ENCODE measurements around the gene RCC2.
"Not testable (repeated sequence)": the region's sequence is repeated elsewhere in the genome, so short reads cannot be mapped to it uniquely, and the experiment has no call there.

Gene RCC2

DNA sequence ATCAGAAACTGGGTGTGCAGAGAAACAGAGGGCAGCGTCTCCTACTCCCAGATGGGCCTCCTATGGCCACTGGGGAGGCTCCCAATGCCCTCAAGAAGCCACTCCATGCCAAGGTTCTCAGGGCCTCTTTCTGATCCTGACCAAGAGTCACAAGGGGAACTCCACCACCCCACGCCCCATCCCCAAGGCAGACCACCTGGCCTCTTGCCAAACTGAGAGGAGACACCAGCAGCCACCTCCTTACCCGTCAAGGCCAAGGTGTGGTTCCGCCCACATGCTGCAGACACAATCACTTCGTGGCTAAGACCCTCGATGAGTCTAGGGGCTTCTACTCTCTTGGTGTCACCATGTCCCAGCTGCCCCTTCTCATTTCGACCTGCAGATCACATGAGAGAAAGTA, 17.0 kb downstream of the RCC2 start:
- in situ Hi-C loops (cut with MboI; ENCODE audit: low sequenced_read_pairs) = no loop called here

DNA sequence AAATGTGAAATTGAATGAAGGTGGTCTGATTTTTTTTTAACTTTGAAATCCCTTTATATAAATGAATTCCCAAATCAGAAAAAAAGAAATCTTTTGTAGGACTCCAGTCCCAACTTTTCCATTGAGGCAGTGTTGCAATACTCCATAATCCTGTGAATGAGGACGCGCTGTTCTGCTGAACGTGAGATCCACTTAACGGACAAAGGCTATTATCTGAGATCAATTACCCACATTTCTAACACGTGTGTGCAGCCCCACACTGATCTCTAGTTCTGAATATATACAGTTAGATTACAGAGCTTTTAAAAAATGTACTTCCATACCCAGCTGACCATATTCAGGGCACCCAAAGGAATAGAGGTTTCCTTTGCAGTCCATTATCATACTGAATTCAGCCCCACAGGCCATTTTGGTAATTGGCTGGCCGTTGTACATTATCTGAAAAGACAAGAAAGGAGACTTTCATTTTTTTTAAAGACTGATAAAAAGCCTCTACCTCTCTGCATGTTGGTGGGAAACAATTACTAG, 19.0 kb downstream of the RCC2 start:
- in situ Hi-C loops (cut with MboI; ENCODE audit: low sequenced_read_pairs) = no loop called here

DNA sequence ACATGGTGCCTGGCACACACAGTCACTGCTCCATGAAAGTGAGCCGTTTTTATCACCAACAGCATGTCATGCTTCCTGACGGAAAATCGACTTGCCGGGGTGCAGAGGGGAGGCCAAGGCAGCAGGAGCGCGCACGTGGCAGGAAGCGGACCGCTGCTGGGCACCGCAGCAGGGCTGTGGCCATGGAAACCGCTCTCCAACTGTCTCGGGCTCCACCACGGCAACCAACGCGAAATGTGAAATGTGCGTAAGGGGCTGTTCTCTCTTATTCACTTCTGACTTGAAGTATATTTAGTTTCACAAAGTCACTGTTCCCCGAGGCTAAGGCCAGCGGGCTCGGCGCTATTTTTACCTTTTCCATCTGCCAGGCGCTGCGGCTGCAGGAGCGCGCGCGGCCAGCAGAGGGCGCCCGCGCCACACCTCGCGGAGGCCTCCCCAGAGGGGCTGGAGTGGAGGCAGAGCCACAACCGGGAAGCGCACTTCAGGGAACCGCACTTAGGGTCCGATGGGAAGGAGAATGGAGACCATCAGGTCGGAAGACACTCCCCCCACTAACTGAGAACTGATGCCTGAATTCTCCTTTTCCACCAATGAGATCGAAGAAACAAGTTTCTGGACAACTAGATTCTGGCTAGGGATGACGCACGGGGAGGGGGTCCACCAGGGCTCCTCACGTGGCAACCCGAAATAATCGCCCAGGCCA, 19.7 kb downstream of the RCC2 start:
- in situ Hi-C loops (cut with MboI; ENCODE audit: low sequenced_read_pairs) = no loop called here

DNA sequence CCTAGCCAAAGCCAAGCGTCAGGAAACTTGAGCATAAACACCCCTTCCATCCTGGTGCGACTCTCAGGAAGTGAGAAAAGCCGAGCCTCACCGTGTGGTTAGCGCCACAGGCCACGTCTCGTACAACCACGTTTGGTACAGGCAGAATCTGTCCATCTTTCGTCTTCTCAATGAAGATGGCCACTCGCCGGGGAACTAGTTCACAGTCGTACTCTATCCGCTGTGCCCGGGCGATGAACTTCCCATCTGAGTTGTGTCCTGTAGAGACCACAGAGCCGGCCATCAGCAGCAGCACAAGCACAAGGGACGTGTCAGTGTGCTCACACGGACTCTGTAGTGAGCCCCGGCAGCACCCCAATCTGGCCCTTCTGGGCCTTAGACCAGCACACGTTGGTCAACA, 23.1 kb downstream of the RCC2 start:
- in situ Hi-C loops (cut with MboI; ENCODE audit: low sequenced_read_pairs) = no loop called here

DNA sequence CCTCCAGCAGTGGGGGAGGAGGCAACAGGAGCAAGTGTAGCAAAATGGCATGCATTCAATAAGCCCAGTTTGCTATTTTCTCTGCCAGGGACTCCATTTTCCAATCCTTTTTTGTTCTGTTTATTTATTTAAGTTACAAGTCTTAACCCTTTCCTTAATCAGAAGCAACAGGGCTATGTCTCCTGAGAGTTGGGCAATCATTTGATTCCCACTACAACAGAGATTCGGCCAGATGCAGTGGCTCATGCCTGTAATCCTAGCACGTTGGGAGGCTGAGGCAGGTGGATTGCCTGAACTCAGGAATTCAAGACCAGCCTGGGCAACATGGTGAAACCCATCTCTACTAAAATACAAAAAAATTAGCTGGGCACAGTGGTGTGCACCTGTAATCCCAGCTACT, 25.5 kb downstream of the RCC2 start:
- in situ Hi-C loops (cut with MboI; ENCODE audit: low sequenced_read_pairs) = no loop called here

DNA sequence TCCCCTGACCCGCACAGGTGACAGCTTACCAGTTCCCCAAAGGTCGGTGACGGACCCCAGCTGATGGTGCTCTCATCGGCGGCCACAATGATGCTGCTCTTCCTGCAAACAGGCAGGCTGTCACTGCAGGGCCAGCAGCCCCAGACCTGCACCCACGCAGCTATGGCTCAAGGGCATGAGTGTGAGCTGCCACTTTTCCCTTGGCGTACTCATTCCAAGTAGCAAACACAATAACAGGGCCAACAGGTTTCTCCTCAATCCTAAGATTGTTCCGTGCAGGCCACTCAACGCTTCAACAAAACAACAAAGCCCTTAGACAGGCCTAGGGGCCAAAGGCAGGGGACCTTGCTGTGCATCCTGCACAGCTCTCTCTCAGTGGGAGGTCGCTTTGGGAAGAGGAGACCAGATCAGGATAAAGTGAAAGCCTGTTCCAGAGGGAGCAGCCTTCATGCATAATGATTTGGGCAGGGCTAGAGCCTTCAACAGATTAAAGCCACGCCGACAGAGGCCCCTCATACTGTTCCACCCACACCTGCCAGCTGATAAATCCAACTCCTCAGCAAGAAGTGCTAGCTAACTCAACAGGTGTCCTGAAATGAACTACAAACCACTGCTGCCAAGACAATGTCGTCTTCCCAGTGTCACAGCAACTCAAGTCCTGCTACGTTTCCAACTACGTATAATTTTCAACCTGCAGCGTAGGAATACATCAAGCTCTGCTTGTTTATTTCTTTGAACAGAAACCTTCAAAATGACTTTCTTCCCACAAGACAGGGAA, 27.2 kb downstream of the RCC2 start:
- in situ Hi-C loops (cut with MboI; ENCODE audit: low sequenced_read_pairs) = no loop called here

DNA sequence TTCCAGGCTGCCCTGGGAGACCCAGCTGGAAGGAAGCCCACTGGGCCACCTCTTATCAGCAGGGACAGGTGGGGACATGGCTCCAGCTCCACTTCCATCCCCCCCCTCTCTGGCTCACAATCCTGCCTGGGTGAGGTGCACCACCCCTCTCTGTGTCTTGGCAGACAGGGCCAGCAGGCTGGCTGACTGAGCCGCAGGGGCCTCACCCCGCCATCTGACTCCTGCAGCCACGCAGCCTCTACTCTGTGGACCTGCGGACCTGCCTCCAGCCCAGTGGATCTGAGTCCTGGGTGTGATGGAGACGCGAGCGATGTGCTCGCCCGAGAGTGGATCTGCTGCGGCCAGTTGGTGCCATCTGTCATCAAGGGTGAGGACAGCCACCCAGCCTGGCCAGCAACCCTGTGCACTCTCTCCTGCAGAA, 30.1 kb downstream of the RCC2 start:
- in situ Hi-C loops (cut with MboI; ENCODE audit: low sequenced_read_pairs) = no loop called here

DNA sequence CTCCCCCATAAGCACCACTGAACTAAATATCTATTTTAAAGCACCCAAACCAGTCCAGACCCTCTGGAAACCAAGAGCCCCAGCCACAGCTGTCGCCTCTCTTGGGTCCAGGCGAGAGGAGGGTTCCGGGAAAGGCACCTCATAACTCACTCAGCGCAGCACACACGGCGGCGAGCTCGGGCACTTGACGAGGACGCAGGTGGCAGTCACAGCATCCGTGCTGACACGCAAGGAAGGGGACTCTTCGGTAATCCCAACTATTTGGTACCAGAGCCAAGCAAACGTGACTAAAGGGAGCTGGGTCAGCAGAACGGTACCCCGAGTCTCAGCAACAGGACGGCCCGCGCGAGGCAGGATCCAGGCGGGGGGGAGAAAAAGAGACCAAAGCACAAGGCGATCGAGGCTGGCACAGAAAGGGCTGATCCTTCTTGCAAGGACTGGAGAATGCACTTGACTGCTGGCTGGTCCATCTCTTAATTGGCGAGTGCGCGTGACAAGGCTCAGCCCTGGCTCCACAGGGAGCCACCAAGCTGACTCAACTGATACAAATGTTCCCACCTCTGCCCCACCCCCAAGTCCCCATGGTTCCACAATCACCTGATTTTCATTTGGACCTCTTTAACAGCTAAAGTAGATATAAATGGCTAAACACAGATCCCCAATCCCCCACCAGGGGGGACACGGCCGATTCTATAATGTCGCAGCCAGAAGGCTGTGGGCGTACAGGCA, 31.5 kb downstream of the RCC2 start:
- in situ Hi-C loops (cut with MboI; ENCODE audit: low sequenced_read_pairs) = not testable (repeated sequence)

DNA sequence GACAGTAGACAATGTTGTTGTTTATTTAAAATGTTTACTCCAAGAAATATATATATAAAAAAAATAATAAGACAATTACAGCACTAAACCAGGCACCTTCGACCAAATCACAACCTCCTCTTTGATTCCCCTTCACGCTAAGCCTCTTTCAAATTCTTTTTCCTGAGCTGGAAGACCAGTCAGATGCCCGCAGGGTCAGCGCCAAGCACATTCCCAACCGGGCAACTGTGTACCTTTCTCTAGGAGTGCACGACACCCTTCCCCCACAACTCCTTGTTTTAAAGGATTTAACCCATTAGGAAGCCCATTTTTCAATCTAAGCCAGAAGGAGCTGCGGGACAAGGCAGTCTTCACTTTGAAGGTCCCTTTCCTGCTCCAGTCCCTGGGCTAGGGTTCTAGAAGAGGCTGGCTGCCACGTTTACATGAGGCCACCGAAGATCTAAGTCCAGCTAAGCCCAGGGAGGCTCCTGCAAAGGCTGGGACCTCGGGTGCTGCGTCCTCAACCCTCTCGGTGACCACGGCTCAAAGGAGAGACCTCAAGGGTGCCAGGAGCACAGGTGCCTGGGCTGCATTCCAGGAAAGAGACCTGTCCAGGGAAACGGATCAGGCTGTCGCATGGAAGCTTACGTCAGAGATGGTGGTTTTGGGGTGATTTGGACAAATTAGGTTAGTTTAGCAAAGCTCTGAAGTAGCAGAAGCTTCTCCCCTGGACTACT, 32.6 kb downstream of the RCC2 start:
- in situ Hi-C loops (cut with MboI; ENCODE audit: low sequenced_read_pairs) = not testable (repeated sequence)

DNA sequence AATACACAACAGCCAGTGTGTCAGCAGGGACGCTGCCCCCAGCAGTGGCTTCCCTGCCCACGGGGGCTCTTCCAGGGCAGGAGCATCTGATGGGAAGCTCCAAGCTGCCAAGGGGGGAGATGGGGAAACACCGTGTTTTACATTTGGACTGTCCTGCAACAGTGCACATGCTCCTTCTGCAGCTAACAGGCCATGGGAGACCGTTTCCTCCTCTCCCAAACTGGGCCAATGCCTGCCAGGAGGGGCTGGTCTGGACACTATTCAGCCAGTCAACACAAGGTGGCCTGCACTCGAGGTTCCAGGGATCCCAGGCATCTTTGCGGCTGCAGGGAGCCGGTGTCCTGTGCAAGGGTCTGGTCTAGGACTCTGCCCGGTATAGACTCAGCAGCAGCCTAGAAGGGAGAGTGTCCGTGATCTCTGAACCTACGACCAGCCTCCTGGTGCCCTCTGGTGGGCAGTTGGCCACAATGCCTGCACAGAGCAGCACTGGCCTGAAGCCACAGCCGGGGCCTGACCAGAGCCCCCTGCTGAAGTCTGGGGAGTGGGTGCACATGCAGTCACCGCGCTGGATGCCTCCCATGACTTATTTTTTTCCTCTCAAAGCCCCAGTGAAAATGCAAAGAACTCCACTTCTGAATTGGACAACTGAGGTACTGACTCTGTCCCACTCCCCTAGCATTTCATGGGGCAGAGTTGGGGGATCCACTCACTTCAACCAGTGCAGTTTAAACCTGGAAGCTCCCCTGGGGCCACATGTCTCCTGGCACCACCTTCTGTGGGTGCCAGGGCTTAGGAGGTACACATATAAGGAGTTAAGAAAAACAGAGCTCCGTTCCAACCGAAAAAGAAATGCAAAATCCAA, 33.3 kb downstream of the RCC2 start:
- in situ Hi-C loops (cut with MboI; ENCODE audit: low sequenced_read_pairs) = no loop called here

DNA sequence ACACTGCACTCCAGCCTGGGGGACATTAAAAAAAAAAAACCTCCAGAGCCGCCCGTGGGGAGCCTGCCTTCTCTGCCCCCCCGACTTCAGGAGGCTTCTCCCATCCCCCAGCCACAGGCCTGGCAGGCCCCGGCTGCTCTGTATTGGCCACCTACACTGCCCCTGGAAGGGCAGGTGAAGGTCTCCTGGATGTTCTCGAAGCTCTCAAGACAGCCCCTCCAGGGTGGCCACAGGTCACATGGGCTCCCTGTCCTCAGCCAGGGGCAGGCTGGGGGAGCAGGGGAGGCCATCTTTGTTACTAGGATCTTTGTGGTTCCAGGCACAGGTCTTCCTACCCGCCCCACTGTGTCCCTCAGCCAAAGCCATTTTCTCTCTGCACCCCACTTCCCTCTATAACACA, 34.7 kb downstream of the RCC2 start:
- in situ Hi-C loops (cut with MboI; ENCODE audit: low sequenced_read_pairs) = no loop called here

DNA sequence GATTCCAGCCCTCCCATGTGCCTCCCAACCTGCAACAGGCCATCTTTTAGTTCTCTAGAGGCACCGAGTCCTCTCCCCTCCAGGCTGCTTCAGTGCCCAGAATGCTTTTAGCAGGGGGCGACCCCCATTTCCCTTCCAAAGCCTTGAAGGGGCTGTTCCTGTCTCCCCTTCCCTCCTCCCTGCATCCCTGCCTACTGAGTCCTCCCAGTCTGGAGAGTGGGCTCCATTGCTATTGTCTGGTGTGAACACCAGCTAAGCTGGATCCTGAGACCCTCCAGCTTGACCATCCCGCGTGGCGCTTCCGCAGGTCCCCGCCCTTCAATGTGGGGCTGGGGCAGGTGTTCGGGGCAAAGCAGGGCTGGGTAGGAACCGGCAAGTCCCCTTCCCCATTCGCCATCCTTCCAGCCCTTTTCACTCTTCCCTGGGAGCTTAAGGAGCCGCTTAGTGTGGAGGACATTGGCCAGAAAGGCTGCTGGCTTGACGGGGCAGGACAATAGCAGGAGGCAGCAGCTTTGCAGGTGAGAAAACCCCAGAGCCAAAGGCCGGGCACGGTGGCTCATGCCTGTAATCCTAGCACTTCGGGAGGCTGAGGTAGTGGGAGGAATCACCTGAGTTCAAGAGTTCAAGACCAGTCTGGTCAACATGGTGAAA, 35.3 kb downstream of the RCC2 start:
- in situ Hi-C loops (cut with MboI; ENCODE audit: low sequenced_read_pairs) = no loop called here

DNA sequence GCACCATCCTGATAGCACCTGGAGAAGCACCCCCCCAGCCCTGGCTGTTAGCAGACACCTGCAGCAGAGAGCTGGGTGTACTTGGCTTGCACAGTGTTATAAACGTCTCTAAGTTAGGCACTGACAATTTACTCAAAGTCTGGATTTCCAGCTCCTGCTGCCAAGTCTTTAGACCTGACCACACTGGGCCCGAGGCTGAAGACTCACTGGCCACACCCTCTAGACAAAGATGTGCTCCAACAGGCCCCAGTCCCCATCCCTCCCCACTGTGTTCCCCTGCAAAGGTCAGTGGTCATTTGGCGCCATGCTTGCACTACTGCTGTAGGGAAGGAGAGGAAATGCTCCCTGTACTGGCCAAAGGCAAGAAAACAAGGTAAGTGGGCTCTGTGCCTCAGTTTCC, 36.4 kb downstream of the RCC2 start:
- in situ Hi-C loops (cut with MboI; ENCODE audit: low sequenced_read_pairs) = no loop called here

DNA sequence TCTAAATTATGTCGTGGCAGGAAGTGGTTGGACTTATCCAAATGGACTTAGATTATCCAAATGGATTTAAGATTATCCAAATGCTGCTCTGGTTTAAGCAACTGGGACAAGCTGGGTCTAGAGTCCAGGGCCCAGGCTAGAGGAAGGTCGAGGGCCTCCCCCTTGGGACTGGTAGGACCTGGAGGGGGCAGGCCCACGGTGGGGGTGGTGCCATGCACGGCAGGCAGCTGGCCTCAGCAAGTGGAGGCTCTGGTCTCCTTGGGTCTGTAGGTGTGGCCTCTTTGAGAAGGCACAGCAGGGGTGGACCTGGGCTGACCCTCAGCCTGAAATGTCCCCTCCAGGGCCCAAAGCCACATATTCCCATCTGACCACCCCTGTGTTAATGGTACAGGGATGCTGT, 37.6 kb downstream of the RCC2 start:
- in situ Hi-C loops (cut with MboI; ENCODE audit: low sequenced_read_pairs) = no loop called here

DNA sequence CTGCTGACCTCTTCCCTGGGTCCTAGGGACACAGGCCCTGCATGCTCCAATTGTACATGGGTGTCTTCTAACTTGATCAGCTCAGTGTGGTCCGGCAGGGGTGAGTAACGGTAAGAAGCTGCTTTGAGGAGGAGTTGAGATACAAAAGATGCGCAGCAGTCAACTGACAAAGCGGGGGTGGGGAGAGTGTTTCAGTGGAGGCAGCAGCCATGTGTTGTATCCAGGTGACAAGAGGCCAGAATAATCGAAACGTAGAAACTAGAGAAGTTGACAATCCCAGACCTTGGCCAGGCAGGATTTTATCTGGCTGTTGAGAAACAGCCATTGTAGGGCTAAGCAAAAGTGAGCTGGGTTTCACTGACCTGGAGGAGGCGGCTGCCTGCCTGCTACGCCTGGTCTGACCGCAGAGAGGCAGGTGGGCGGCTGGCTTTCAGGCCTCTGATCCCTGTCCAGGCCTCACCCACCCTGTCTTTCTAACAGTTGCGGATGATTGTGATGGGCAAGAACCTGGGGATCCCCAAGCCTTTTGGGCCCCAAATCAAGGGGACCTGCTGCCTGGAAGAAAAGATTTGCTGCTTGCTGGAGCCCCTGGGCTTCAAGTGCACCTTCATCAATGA, 38.6 kb downstream of the RCC2 start:
- in situ Hi-C loops (cut with MboI; ENCODE audit: low sequenced_read_pairs) = no loop called here

DNA sequence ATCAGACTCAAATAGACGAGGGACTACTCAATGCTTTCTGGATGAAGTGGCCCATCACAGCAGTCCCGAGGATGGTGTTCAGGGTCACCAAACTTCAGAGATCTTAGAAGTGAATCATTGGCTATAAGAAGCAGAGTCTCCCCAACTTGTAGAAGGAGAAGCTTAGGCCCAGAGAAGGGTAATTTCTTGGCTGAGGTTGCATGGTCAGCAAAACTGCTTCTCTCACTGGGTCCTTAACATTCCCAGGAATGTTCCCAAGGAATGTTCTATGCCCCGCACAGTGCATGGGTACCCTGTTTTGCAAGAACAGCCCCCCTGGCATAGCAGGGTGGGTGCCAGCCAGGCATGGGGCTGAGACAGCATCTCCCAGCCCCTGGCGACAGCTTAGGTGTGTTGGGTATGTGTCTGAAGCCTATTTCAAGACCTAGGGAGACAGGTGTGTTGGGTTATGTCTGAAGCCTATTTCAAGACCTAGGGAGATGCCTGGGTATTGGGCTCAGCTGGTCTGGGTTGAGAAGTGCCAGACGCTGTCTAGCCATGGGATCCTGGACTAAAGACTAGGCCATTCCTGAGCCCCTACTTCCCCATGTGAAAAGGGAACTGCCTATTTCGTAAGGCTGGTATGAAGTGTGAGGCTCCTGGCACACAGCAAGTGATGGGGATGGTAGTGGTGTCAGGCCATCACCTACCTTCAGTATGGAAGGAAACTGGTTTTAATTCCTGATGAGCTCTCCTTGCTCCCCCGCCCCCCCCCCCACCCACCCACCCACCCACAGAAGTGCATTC, 41.4 kb downstream of the RCC2 start:
- in situ Hi-C loops (cut with MboI; ENCODE audit: low sequenced_read_pairs) = no loop called here

DNA sequence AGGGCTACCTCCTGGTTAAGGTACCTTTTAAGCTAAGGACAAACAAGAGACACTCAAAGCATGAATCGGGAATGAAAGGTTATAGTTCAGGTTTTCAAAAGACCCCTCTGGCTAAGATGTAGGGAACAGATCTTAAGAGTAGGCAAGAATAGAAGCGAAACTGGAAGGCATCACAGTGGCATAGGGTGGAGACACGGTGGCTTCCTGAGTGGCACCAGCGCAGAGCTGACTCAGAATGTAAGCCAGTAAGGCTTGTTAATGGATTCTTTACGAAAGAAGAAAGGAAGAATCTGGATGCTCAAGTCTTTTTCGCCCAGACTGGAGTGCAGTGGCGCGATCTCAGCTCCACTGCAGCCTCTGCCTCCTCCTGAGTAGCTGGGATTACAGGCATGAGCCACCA, 46.2 kb downstream of the RCC2 start:
- in situ Hi-C loops (cut with MboI; ENCODE audit: low sequenced_read_pairs) = no loop called here

DNA sequence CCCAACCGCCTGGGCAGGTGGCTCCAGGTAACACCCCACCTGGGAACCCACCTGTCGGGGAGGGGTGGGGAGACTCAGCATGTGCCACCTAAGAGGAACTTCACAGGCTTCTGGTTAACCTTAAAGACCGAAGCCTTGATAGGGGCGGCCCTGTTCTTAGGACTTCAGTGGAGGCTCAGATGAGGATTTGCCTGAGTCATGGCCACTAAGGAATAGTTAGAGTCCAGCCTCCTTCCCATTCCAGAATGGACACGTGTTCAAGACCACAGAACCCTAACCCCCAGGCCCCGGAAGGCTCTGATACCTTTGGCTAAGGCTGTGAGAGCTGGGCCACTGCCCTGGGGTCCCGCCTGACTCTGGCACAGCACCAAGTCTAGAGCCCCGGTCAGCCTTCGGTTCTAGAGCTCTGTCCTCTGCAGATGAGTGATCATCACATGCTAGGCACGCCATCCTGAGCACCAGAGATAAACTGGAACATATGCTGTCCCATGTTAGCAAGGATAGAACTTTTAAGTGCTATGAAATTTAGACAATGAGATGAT, 47.2 kb downstream of the RCC2 start:
- in situ Hi-C loops (cut with MboI; ENCODE audit: low sequenced_read_pairs) = no loop called here

All from hTERT RPE-1 (cell line).